Inflammatory macrophage (primary cell): Measurements from ENCODE around the gene SUSD1.

Experiments
- DNase-seq, 2 donors: peaks; one replicate each; pipeline ENCODE4 v3.0.0-alpha.2; 2020 to 2022

The SUSD1 gene

DNA sequence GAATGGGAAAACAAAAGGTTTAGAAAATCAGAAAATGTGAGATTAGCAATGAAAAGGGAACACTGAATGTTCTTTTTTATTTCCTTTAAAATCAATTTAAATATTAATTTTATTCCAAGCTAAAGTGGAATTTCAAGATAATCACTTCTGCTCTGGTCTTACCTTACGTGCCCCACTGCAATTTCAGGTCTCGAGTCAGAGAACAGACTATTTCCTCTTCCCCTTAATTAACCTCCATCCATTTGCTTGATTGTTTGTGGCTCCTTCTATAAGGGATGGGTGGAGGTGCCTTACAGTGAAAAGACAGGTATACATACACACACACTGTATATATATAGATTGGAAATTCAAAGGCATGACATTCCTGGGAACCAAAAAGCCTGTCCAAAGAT is 137.1 kb downstream of the SUSD1 start:
- DNase-seq = no peak

GRCh38 chr9:112037281-112038016 is 137.6 kb downstream of the SUSD1 start:
- peak; percentile 68 to 83 for DNase-seq

DNA sequence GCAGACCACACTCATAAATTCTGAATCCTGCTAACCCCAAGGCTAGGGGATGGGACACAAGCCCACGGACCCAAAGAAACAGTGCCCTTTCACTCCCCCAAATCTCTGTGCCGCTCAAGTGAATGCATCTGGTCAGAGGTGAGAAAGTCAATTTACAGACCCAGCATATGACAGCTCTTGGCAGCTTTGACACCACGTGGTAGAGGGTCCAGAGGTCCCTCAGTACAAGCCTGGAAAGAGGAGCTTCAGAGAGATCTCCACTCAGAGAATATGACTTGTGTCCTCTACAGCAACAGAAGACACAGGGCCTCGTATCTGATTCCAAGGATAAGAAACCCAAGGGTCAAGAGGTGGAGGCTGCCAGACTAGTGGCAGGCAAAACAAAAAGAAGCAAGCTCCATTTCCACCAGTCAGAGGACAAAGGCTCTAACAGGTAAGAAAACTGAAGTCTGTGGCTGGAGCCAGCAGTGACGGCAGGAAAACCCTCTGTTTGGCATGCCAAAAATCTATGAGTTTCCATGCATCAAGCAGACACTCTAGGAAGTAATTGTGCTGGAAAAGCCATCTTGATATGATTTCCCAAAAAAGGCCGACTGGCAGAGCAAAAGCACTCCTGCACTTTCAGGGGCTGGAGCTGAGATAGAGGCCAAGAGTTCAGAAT is 139.8 kb downstream of the SUSD1 start:
- no peak for DNase-seq

DNA sequence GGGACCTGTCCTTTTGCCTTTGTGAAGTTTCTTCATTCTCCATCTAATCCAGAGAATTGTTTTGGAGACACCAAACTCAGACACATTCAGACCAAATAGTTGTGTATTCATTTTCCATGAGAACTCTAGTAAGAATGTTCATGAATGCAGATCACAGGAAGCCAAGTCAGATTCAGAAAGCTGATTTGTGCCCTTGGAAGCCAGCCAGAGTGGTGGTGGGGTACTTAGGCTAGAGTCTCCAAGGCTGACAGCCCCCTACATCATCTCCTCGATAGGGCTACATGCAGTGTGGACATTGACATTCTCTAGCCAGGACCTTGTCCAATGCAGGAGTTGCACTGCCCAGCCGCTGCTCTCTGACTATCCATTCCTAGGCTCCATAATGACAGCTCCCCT is 140.9 kb downstream of the SUSD1 start:
- DNase-seq = no peak

GRCh38 chr9:112033237-112034215 is 141.6 kb downstream of the SUSD1 start:
- no peak for DNase-seq

- peak; percentile 20 to 43 for DNase-seq
Measured at GRCh38 chr9:112032743-112033142, 142.4 kb downstream of the SUSD1 start.

- no peak for DNase-seq
Measured at GRCh38 chr9:112032009-112032408, 143.1 kb downstream of the SUSD1 start.

- DNase-seq = peak; percentile 31 to 34
Measured at GRCh38 chr9:112031400-112031799, 143.7 kb downstream of the SUSD1 start.

- peak in 1 of 2 donors; percentile 26 for DNase-seq
Measured at GRCh38 chr9:112029921-112030444, 145.1 kb downstream of the SUSD1 start.

DNA sequence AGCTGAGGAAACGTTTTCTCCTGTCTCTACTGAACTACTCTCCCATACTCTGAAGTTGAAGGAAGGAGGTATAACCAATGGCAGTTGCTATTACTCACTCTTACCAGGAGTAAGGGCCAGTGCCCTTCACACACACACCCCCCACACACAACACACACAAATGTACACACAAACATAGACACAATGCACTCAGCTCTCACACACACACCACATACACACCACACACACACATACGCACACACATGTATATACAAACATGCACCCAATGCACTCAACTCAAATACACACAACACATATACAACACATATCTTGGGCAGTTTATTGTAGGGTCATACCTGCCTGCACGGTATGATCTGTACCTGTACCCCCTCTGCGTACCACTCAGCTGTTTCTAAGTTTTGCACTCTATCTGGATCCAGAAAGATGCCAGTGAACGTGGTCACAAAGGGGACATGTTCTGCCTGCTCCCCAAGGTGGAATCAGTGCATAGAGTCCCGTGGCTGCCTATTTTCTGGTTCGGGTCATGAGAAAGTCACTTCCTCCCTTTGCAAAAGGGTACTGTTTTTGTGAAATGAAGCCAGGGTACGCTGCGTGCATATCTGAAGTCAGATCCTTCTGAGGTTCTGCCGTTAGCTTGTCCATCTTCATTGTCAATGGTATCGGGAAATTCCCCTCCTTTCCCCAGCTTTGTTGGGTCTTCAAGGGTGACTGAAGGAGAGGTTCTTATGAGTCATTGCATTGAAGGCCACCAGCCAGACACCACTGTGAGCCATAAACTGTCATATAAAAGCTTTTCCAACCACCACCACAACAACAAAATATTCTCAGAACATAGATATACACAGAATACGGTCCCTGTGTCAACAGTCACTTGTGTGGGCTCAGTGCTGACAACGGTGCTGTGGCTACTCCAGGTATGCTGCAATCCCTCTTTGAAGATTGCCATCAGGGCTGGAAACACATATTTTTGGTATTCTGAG is 146.6 kb downstream of the SUSD1 start:
- DNase-seq = no peak

- no peak for DNase-seq
Measured at GRCh38 chr9:112025850-112026249, 149.2 kb downstream of the SUSD1 start.

DNA sequence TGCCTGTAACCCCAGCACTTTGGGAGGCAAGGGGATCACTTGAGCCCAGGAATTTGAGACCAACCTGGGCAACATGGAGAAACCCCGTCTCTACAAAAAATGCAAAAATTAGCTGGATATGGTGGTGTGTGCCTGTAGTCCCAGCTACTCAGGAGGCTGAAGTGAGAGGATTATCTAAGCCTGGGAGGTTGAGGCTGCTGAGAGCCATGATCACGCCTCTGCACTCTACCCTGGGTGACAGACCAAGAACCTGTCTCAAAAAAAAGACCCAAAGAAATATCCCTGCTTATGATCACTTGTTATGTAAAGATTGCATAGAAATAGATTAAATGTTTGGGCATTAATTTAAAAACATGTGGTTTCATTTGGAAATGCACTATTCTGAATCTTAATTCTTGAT is 153.4 kb downstream of the SUSD1 start:
- no peak for DNase-seq

- DNase-seq = no peak
Measured at GRCh38 chr9:112020680-112021596, 154.2 kb downstream of the SUSD1 start.

DNA sequence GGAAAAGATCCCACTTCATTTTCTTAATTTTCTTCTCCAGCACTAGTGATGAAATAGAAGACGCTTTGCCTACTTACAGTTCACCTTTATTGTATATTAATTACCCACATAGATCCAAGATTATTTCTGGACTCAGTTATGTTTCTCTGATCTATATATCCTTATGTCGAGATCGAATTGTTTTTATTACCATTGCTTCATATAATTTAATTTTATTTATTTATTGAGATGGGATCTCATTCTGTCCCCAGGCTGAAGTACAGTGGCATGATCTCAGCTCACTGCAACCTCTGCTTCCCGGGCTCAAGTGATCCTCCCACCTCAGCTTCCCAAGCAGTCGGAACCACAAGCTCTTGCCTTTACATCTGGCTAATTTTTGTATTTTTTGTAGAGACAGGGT is 157.2 kb downstream of the SUSD1 start:
- DNase-seq = no peak

GRCh38 chr9:112015736-112016135 is 159.4 kb downstream of the SUSD1 start:
- DNase-seq = no peak

DNA sequence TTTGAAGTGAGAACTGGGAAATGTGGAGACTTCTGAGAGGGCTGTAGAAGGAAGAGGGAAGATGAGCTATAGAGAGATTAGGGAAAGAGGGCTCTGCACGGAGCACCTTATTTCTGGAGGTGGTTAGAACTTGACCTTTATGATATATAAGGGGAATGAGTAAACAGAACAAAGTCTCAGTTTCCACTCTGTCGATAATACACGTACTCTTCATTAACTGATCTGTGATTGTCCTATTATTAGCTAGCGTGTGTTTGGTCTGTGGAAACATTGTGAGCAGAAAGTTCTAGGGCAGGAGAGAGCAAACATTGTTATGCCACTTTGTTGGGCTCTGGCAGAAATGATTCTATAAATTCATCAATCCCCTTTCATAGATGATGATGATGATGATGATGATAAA is 159.9 kb downstream of the SUSD1 start:
- DNase-seq = no peak

DNA sequence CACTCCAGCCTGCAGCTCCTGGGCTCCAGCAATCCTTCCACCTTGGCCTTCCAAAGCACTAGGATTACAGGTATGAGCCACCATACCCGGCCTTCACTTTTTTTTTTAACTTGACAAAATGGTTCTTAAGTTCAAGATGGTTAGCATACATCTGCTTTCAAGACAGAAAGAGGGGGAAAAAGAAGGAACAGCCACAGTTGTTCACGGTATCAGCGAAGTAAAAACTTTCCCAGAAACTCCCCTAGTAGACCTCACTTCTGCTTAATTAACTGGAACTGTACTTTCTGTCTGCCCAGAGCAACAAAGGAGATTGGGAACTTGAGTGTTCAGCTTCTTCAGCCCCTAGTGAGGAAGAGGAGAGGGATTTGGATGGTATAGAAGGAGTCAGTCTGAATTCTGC is 161.8 kb downstream of the SUSD1 start:
- peak; percentile 59 to 60 for DNase-seq

GRCh38 chr9:112012026-112012902 is 162.8 kb downstream of the SUSD1 start:
- peak; percentile 87 to 90 for DNase-seq

DNA sequence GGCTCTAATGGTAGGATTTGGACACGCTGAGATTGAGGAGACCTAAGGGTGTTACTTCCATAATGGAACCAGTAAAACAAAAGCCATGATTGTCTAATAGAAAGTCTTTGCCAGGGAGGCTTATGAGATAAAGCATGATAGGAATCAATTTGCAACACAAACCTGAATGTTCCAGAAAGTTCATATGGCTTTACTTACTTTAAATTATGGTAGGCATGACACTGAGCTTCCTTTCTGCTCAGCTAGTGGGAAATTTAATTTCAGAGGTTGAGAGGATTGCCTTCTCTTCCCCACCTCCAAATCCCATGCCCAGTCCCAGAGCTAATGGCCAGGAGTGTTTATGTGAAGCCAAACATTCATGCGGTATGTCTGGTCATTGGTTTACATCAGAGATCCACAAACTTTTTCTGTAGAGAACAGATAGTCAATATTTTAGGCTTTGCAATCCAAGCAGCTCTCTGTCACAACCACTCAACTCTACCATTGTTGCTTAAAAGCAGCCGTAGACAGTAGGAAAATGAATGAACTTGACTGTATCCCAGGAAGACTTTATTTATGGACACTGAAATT is 164.0 kb downstream of the SUSD1 start:
- no peak for DNase-seq
